ENCODE data around the gene INAFM1. TPM values are rescaled to one million over a fixed set of nuclear protein-coding genes. Genes with fewer than 3 reads are reported as not detected.
A peak's percentile ranks its signal among the peaks of the same experiment; 100 is the strongest.

Gene INAFM1
- total and polyA plus RNA-seq, 9 of the 15 experiments (the other 6 are each of a cell fraction or from before 2014, with no cell fraction given), result 0.71 to 30.9 (median 3.1) TPM

GRCh38 chr19:47230054-47230920 lies 44.4 kb upstream of the INAFM1 start (continued):
- TF ChIP-seq GTF3C2 (IDR thresholded peaks at IDR 0.05; ENCODE audit: borderline replicate concordance, extremely low read depth, insufficient read length) (peak; percentile 47), NFXL1 (CRISPR knock-in tag; IDR thresholded peaks at IDR 0.05) (no peak), RFX7 (CRISPR knock-in tag; IDR thresholded peaks at IDR 0.05) (no peak), STAT6 (CRISPR knock-in tag; IDR thresholded peaks at IDR 0.05) (no peak), GATA2 (CRISPR knock-in tag; IDR thresholded peaks at IDR 0.05) (no peak), MAFK (IDR thresholded peaks at IDR 0.05; ENCODE audit: low read length) (no peak), KLF6 (CRISPR knock-in tag; IDR thresholded peaks at IDR 0.05; ENCODE audit: borderline replicate concordance) (no peak), CBX8 (IDR thresholded peaks at IDR 0.05; ENCODE audit: borderline replicate concordance, extremely low read depth, low read depth, low read length, poor library complexity, severe bottlenecking) (no peak), ZFP30 (CRISPR knock-in tag; IDR thresholded peaks at IDR 0.05; ENCODE audit: borderline replicate concordance) (no peak), ZNF384 (IDR thresholded peaks at IDR 0.05; ENCODE audit: low read depth, low read length) (no peak), HES1 (IDR thresholded peaks at IDR 0.05; ENCODE audit: low read depth) (no peak), SRF (CRISPR knock-in tag; IDR thresholded peaks at IDR 0.05) (no peak), NONO (IDR thresholded peaks at IDR 0.05; ENCODE audit: low read depth in 2 of 2, low read length in 1 of 2) (peak; percentile 19 to 58; a peak in 2 of 4 replicates), SMAD3 (CRISPR knock-in tag; conservative IDR thresholded peaks at IDR 0.05) (0 out of 2 replicates have a peak, but pooled peaks have one; percentile 33), PREB (CRISPR knock-in tag; IDR thresholded peaks at IDR 0.05) (no peak), ZNF165 (CRISPR knock-in tag; IDR thresholded peaks at IDR 0.05; ENCODE audit: borderline replicate concordance) (no peak), NFIC (IDR thresholded peaks at IDR 0.05) (peak; percentile 35), FOXJ3 (CRISPR knock-in tag; IDR thresholded peaks at IDR 0.05) (no peak), ZKSCAN1 (IDR thresholded peaks at IDR 0.05; ENCODE audit: low read depth, low read length) (no peak), DIDO1 (tag; IDR thresholded peaks at IDR 0.05; ENCODE audit: low read depth) (no peak)

All from K562 (cell line).